ENCODE measurements around the gene G6PC3. TPM values are rescaled to one million over a fixed set of nuclear protein-coding genes. Genes with fewer than 3 reads are reported as not detected.
"Not testable (repeated sequence)": the region's sequence is repeated elsewhere in the genome, so short reads cannot be mapped to it uniquely, and the experiment has no call there.

Gene G6PC3, protein sequence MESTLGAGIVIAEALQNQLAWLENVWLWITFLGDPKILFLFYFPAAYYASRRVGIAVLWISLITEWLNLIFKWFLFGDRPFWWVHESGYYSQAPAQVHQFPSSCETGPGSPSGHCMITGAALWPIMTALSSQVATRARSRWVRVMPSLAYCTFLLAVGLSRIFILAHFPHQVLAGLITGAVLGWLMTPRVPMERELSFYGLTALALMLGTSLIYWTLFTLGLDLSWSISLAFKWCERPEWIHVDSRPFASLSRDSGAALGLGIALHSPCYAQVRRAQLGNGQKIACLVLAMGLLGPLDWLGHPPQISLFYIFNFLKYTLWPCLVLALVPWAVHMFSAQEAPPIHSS
- total RNA-seq = 74.1 and 78.4 TPM in 2 replicates
- 194 and 277 TPM in 2 replicates for polyA plus RNA-seq
- polyA plus RNA-seq (2011; cell fraction: cytosol; rRNA removed) = 113 and 123 TPM in 2 replicates
- polyA plus RNA-seq (2011; cell fraction: nucleus; rRNA removed) = 41.9 and 49.3 TPM in 2 replicates
- 110 and 116 TPM in 2 replicates for polyA plus RNA-seq (2012)
- polyA minus RNA-seq = 158 and 188 TPM in 2 replicates
- polyA minus RNA-seq (2011; cell fraction: cytosol; rRNA and poly(A)+ RNA removed) = 79.5 TPM
- 31.0 and 31.3 TPM in 2 replicates for polyA minus RNA-seq (2011; cell fraction: nucleus; rRNA and poly(A)+ RNA removed)
- percentile 77 among the genes with signal in this experiment for Bru-seq, nascent RNA
- percentile 77 among the genes with signal in this experiment for BruChase-seq, experiment 1, labeled RNA remaining after a 6-hour chase
- percentile 68 among the genes with signal in this experiment for BruChase-seq, experiment 2, labeled RNA remaining after a 2-hour chase
- long read RNA-seq, transcript G6PC3-202 (6 exons, 1,572 nt) = minor isoform, 7 of 186 reads
- long read RNA-seq, transcript G6PC3-201 (6 exons, 1,533 nt) = major isoform, 131 of 186 reads
- long read RNA-seq, partial matches to known transcripts = 0 of 186 reads
- long read RNA-seq, other reads (novel, unspliced or antisense) = 48 of 186 reads

DNA sequence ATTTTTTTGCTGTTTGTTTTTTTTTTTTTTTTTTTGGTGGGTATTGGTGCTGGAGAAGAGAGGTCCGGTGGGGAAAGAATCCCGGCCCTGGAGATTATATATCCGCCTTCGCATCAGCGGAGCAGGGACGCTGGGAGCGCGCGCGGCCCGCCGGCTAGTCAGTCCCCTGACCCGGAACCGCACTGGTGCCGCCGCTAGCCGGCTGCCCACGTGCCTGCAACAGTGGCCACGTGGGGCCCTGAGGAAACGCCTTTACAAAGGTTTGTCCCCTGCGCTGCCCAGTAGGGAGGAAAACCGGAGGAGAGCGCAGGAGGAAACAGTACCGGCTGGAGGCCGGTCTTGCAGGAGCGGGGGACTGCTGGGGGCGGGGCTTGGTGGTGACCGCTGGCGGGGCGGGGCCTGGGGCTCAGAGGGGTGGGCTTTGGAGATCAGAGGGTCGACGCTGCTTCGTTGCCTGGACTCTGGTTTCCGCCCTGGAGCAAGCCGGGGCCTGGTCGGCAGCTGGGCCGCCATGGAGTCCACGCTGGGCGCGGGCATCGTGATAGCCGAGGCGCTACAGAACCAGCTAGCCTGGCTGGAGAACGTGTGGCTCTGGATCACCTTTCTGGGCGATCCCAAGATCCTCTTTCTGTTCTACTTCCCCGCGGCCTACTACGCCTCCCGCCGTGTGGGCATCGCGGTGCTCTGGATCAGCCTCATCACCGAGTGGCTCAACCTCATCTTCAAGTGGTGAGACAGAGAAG lies at the start of gene G6PC3:
G6PC3 (plus strand) TSS at position 281 of the 743 bp plus-strand sequence; CDS start at position 512, 231 bp downstream.
- intact Hi-C loops (cut with micrococcal nuclease) = loop anchor here (1.0 to 5.0 kb wide), 8 partner anchors 25 to 117 kb away; partner anchors contain the start of genes HDAC5, TMEM101 and TMUB2
- Histone ChIP-seq H2AFZ (ENCODE audit: low read depth, low read length) (peak within 1 kb of the TSS; percentile 73), H3K4me3 (replicated peaks in 1 of 3; ENCODE audit: insufficient read depth in 1 of 3, low read depth in 1 of 3, low read length in 3 of 3) (peak within 1 kb of the TSS; percentile 42 to 81 (median 43)), H3K9me3 (replicated peaks; ENCODE audit: control insufficient read depth, insufficient read depth, low read length) (no peaks in the 10 kb centered on the region), H3K27me3 (ENCODE audit: control insufficient read depth in 2 of 2, insufficient read depth in 2 of 2, low read length in 2 of 2) (no peaks in the 10 kb centered on the region), H3K9ac (replicated peaks; ENCODE audit: extremely low read depth, insufficient read depth, low read length) (peak within 1 kb of the TSS; percentile 64), H3K4me1 (ENCODE audit: control insufficient read depth, extremely low read depth, insufficient read depth, low read length) (peaks cover 20% of the 10 kb centered on the region), H3K27ac (ENCODE audit: insufficient read depth, low read depth, low read length) (peak within 1 kb of the TSS; percentile 54), H3K36me3 (ENCODE audit: control insufficient read depth in 2 of 2, extremely low read depth in 1 of 2, insufficient read depth in 2 of 2, low read length in 2 of 2) (peaks cover 0 to 12% of the 10 kb centered on the region in 2 experiments), H3K9me1 (replicated peaks; ENCODE audit: control insufficient read depth, extremely low read depth, insufficient read depth, low read length) (no peaks in the 10 kb centered on the region), H4K20me1 (replicated peaks; ENCODE audit: control insufficient read depth, extremely low read depth, insufficient read depth, low read length) (no peaks in the 10 kb centered on the region), H3K4me2 (ENCODE audit: insufficient read depth, low read length) (peak within 1 kb of the TSS; percentile 86), H3K79me2 (ENCODE audit: control insufficient read depth, insufficient read depth, low read length) (peaks cover 17% of the 10 kb centered on the region)
- POLR2A ChIA-PET = no interaction called here
- TF ChIP-seq, protein P1, sequence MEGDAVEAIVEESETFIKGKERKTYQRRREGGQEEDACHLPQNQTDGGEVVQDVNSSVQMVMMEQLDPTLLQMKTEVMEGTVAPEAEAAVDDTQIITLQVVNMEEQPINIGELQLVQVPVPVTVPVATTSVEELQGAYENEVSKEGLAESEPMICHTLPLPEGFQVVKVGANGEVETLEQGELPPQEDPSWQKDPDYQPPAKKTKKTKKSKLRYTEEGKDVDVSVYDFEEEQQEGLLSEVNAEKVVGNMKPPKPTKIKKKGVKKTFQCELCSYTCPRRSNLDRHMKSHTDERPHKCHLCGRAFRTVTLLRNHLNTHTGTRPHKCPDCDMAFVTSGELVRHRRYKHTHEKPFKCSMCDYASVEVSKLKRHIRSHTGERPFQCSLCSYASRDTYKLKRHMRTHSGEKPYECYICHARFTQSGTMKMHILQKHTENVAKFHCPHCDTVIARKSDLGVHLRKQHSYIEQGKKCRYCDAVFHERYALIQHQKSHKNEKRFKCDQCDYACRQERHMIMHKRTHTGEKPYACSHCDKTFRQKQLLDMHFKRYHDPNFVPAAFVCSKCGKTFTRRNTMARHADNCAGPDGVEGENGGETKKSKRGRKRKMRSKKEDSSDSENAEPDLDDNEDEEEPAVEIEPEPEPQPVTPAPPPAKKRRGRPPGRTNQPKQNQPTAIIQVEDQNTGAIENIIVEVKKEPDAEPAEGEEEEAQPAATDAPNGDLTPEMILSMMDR (IDR thresholded peaks at IDR 0.05; ENCODE audit: extremely low read depth in 1 of 2, insufficient read depth in 1 of 2, low read depth in 1 of 2, low read length in 2 of 2) = no peak
- TF ChIP-seq, protein P2, sequence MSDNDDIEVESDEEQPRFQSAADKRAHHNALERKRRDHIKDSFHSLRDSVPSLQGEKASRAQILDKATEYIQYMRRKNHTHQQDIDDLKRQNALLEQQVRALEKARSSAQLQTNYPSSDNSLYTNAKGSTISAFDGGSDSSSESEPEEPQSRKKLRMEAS (IDR thresholded peaks at IDR 0.05; ENCODE audit: insufficient read depth, insufficient read length) = peak; percentile 100
- TF ChIP-seq MYC (IDR thresholded peaks at IDR 0.05; ENCODE audit: low read depth, low read length) = peak; percentile 100
- no peak for TF ChIP-seq EZH2 (IDR thresholded peaks at IDR 0.05; ENCODE audit: borderline replicate concordance, low read depth, low read length, severe bottlenecking)
- peak; percentile 94 for TF ChIP-seq POLR2AphosphoS5 (IDR thresholded peaks at IDR 0.05; ENCODE audit: insufficient read depth, low read depth, low read length)
- TF ChIP-seq POLR2A (IDR thresholded peaks at IDR 0.05; ENCODE audit: low read depth, low read length) = peak; percentile 96
- FAIRE-seq = peak; percentile 97
- CTCF ChIA-PET = interaction anchor here (0.7 to 2.4 kb wide), 6 partner anchors 13 to 53 kb away, joined by 3 to 12 read pairs (median 4); partner anchors contain the start of gene HDAC5
- DNase-seq (ENCODE audit: low read depth, low spot score) = peak; percentile 98
- dilution Hi-C loops (cut with MboI; ENCODE audit: extremely low pct_ligation_motif_present, low sequenced_read_pairs) = no loop called here
- BruUV-seq (replicated peaks) = no TSS peak

DNA sequence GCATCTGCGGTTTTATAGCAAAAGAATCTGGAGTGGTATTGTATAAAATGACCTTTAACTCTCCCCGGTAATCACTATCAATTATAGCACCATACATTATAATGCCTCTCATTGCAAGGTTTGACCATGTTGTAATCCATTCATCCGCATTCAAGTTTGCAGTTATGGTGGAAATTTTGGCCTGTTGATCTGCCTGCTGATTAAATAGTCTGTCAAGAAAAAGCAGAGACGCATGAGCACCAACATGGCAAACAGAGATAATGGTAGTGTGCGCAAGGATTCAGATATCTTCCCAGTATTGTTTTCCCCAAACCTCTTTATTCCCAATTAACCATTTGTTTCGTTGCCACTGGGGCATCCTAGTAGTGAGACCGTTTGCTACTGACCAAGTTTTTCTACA lies 49.3 kb upstream of the G6PC3 start:
- H3K79me2 ChIP-seq (ENCODE audit: control insufficient read depth, insufficient read depth, low read length); H3K4me1 ChIP-seq (ENCODE audit: control insufficient read depth, extremely low read depth, insufficient read depth, low read length); DNase-seq (ENCODE audit: low read depth, low spot score); H3K9me3 ChIP-seq (replicated peaks; ENCODE audit: control insufficient read depth, insufficient read depth, low read length); H3K9ac ChIP-seq (replicated peaks; ENCODE audit: extremely low read depth, insufficient read depth, low read length); H4K20me1 ChIP-seq (replicated peaks; ENCODE audit: control insufficient read depth, extremely low read depth, insufficient read depth, low read length); BruUV-seq (replicated peaks); H3K27ac ChIP-seq (ENCODE audit: insufficient read depth, low read depth, low read length); H3K27me3 ChIP-seq (ENCODE audit: control insufficient read depth in 2 of 2, insufficient read depth in 2 of 2, low read length in 2 of 2); H3K4me3 ChIP-seq (replicated peaks in 1 of 3; ENCODE audit: insufficient read depth in 1 of 3, low read depth in 1 of 3, low read length in 3 of 3); H3K4me2 ChIP-seq (ENCODE audit: insufficient read depth, low read length); H3K9me1 ChIP-seq (replicated peaks; ENCODE audit: control insufficient read depth, extremely low read depth, insufficient read depth, low read length); H2AFZ ChIP-seq (ENCODE audit: low read depth, low read length); POLR2A ChIA-PET; FAIRE-seq; intact Hi-C loops (cut with micrococcal nuclease); dilution Hi-C loops (cut with MboI; ENCODE audit: extremely low pct_ligation_motif_present, low sequenced_read_pairs); H3K36me3 ChIP-seq (ENCODE audit: control insufficient read depth in 2 of 2, extremely low read depth in 1 of 2, insufficient read depth in 2 of 2, low read length in 2 of 2): not testable (repeated sequence)
- CTCF ChIA-PET = interaction anchor here (1.6 kb wide), 1 partner anchor 77 kb away, joined by 7 read pairs; no protein-coding TSS in a partner anchor

Measured in endothelial cell of umbilical vein (primary cell).